ENCODE data around the gene UQCRC2.
"Not testable (repeated sequence)": the region's sequence is repeated elsewhere in the genome, so short reads cannot be mapped to it uniquely, and the experiment has no call there.

The UQCRC2 gene

DNA sequence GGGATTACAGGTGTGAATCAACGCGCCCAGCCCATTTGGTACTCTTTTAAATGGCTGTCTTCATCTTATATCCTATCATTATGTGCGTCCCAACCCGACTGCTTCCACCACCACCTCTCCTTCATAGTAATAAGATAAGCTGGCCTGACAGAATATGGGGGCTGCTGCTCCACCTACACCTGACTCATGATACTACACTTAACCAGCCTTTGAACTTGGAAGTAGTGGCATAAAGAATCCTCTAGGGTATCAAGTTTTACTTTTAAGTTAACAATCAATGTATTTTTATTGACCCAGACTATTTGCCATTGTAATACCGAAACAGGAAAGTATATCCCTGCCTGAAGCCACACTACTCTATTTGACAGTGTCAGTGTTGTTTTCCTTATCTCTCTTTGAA is 28.9 kb downstream of the UQCRC2 start:
- DNase-seq (ENCODE audit: low read depth), result no peak

GRCh38 chr16:21984062-21984461 is 30.9 kb downstream of the UQCRC2 start:
- no peak for DNase-seq (ENCODE audit: low read depth)

GRCh38 chr16:21985524-21985923 is 32.4 kb downstream of the UQCRC2 start:
- DNase-seq (ENCODE audit: low read depth), result no peak

DNA sequence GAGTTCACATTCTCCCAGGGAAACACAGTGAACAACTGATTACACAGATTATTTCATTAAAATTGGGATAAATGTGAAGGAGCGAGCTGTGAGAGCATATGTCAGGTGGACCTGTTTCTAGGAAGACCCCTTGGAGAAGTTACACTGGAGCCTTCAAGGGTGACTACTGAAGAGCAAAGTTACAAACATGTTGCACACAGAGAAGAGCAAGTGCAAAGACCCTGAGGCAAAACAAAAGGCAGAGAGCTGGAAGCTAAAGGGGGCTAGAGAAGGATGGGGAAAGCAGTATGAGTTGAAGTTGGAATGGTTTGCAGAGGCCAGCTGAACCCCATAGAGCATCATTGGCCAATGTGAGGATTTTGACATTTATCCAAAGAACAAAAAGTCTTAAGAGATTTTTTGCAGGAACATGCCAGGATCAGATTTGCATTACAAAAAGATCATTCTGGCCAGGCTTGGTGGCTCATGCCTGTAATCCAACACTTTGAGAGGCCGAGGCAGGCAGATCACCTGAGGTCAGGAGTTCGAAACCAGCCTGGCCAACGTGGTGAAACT is 33.6 kb downstream of the UQCRC2 start:
- DNase-seq (ENCODE audit: low read depth), result no peak

- DNase-seq (ENCODE audit: low read depth), result no peak
Measured at GRCh38 chr16:21987498-21987897, 34.3 kb downstream of the UQCRC2 start.

DNA sequence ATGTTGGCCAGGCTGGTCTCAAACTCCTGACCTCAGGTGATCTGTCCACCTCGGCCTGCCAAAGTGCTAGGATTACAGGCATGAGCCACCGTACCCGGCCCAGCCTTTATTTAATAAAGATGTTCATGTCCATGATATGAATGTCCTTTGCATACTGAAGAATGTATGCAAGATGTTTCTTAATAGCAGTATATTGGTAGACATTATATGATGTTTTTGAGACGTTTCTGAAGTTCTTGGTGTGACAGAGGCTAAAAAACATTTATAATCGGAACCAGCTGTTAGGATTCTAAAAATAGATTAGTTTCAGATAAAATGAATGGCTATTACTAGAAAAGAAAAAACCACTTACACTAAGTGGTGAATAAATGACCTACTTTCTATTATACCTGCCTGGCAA is 36.0 kb downstream of the UQCRC2 start:
- DNase-seq (ENCODE audit: low read depth), result no peak

DNA sequence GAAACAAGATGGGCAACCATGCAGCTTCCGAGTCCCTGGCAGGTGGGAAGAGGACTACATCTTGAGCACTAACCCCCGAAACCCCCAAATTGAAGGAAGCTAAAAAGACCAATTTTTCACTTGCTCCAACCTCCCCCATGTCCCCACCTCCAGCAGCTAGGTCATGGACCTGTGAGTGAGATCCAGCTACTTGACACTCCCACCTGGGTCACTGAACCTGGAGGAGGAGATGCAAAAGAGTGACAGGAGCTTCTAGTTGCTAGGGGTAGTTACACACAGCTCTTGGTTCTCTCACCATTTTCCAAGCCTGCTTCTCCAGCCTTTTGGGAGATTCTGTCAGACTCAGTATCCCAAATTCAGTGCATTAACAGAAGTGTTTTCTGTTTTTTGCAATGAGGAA is 36.6 kb downstream of the UQCRC2 start:
- DNase-seq (ENCODE audit: low read depth), result no peak

DNA sequence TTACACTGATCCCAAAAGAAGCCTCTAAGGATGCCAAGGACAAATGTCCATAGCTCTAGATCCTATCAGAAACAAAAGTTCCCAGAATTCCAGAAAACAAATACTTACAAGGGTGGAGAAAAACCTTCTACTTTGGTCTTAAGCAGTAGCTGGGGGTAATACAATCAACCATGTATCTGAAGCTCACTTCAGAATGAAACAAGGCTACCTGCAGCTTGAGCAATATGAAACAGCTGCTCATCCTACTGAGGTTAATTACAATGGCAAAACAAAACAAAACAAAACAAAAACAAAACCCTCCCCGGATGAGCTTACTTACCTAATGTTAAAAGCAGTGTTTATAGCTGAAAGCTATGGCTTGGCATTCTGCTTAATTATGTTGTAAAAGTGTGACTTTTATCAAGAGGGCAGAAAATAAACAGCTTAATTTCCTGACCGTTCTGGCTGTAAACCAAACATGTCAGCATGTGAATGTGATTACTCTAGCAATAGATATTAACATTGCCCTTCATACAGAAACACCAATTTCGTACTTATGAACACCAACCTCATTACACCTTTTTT is 37.3 kb downstream of the UQCRC2 start:
- no peak for DNase-seq (ENCODE audit: low read depth)

DNA sequence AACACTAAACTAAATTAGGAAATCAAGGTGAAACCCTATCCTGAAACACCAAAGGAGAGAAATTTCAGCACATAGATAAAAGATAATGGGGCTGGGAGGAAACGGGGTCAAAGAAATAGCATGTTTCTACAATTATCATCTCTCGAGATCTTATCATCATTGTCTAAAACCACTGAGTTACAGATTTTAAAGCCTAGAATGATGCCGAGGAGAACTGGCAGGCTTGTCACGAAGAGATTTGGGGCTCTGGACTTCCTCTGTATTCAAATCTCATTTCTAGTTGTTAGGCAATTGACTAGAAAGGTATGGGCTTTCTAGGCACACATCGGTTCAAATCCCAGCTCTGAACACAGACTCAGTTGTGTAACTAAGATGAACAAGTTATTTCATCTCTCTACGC is 38.5 kb downstream of the UQCRC2 start:
- DNase-seq (ENCODE audit: low read depth), result no peak

DNA sequence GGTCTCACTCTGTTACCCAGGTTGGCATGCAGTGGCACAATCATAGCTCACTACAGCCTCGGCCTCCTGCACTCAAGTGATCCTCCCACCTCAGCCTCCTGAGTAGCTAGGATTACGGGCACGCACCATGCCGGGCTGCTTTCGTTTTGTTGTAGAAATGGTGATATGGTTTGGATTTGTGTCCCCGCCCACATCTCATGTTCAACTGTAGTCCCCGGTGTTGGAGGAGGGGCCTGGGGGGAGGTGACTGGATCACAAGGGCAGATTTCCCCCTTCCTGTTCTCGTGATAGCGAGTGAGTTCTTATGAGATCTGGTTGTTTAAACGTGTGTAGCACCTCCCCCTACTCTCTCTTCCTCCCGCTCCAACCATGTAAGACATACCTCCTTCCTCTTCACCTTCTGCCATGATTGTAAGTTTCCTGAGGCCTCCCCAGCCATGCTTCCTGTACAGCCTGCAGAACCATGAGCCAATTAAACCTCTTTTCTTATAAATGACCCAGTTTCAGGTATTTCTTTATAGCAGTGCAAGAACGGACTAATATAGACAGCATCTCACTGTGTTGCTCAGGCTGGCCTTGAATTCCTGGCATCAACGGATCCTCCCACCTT is 41.8 kb downstream of the UQCRC2 start:
- no peak for DNase-seq (ENCODE audit: low read depth)

DNA sequence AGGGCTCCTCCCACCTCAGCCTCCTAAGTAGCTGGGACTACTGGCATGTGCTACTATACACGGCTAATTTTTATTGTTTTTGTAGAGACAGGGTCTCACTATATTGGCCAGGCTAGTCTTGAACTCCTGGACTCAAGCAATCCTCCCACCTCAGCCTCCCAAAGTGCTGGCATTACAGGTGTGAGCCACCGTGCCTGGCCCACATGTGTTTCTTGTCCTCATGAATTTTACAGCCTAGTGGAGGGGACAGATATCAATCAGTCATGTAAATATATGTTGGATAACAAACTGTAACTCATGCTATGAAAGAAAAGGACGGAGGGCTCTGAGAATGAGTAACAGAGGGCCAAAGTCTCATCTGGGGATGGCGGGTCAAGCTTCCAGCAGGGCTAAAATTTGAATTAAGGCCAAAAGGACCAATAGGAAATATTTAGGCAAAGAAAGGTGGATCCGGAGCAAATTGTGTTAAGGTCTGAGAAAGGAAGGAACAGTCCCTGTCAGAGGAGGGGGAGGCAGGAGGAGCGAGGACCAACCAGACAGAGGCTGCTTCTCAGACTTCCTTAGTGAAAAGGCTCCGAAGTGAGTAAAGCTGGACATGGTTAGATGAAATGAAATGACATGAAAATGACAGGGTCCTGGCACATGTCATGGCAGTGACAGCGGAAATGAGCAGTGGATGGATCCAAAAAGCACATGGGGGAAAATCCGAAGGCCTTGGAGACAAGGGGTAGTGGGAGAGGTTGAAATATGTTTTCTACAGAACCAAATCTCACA is 43.9 kb downstream of the UQCRC2 start:
- DNase-seq (ENCODE audit: low read depth), result no peak

- no peak for DNase-seq (ENCODE audit: low read depth)
Measured at GRCh38 chr16:21997697-21998480, 44.7 kb downstream of the UQCRC2 start.

DNA sequence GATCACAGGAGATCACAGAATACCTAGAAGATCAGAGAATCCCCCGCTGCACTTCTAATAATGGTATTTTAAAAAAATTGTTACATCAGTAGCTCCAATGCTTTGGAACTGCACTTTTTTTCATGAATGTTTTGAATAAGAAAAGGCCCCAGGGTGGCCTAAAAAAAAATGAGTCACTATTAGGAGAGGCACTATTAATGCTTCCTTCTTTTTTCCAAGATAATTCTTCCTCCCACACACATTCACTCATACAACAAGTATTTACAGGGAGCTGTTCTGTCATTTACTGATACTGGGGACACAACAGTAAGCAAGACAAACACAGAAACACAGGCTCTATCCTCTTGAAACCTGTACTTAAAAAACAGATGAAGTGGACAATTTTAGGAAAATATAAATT is 48.4 kb downstream of the UQCRC2 start:
- peak; percentile 52 for DNase-seq (ENCODE audit: low read depth)

- DNase-seq (ENCODE audit: low read depth), result not testable (repeated sequence)
Measured at GRCh38 chr16:22002047-22002446, 48.9 kb downstream of the UQCRC2 start.

- DNase-seq (ENCODE audit: low read depth), result no peak
Measured at GRCh38 chr16:22003195-22003594, 50.0 kb downstream of the UQCRC2 start.

- no peak for DNase-seq (ENCODE audit: low read depth)
Measured at GRCh38 chr16:22004341-22004740, 51.2 kb downstream of the UQCRC2 start.

GRCh38 chr16:22005746-22006145 is 52.6 kb downstream of the UQCRC2 start:
- DNase-seq (ENCODE audit: low read depth), result no peak

GRCh38 chr16:22006636-22007035 is 53.5 kb downstream of the UQCRC2 start:
- DNase-seq (ENCODE audit: low read depth), result no peak

DNA sequence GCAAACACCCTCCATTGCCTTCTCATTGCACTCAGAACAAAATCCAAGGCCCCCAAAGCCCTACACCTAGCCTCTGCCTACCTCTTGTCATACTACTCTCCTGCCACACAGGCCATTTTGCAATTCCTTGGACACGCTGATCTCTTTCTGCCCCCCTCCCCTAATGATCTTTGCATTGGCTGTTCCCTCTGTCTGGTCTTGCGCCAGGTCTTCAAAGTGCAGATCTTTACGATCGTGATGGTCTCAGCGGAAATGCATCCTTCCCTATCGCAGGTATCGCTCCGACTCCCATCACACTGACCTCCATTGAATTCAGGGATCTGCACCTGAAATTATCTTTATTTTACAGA is 54.0 kb downstream of the UQCRC2 start:
- DNase-seq (ENCODE audit: low read depth), result no peak

GRCh38 chr16:22007509-22008214 is 54.5 kb downstream of the UQCRC2 start, which contains the start of gene MOSMO:
Gene MOSMO (plus strand): TSS chr16:22008111. CDS start chr16:22008302, 191 bp downstream.
- peak; percentile 84 for DNase-seq (ENCODE audit: low read depth)

DNA sequence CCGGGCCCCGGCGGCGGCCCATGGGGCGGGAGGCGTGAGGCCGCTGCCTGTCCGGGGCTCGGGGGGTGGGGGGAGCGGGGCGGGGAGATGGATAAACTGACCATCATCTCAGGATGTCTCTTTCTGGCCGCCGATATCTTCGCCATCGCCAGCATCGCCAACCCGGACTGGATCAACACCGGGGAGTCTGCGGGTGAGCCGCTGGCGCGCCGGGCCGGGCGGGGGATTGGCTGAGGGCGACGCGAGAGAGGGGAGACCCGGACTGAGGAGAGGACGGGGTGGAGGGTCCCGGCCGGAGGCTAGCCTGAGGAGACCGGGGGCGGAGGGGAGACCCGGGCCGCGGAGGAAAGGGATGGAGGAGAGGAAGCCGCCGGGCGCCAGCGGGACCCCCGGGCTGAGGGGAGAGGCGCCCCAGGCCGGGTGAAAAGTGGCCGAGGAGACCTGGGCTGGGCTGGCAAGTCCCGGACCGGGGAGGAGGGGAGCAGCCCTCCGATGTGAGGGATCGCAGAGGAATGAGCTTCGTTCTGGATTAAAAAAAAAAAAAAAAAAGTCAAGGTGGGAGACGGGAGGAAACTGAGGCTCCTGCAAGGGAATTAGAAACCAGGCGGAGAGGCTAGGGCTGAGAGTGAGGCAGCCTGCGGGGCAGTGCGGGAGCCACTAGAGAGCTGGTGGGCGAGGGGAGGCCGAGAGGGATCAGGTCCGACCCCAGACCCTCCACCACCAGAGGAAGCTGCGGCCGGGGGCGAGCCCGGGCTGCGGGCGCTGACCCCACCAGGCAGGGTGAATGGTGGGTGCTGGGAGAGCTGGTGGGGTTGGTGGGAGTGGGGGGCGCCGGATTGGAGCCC is 55.3 kb downstream of the UQCRC2 start:
- DNase-seq (ENCODE audit: low read depth), result no peak
